ENCODE results near the gene CHST4.
"Not testable (repeated sequence)": the region's sequence is repeated elsewhere in the genome, so short reads cannot be mapped to it uniquely, and the experiment has no call there.

The CHST4 gene

DNA sequence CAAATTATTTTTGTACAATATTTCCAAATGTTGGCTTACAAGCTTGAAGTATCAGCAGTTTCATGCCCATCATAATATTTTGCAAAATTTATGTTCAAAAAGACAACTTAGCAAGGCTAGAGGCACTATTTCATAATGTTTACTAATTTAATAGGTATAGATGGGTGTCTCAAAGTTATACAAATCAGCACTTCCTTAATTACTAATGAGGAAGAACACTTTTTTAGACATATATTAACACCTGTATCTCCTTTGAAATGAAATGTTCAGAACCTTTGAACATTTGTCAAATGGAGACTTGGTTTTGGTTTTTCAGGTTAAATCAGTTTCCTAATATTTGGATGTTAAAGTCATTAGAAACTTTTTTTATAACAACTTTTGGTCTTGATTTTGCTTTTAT is 48.5 kb downstream of the CHST4 start:
- Histone ChIP-seq H3F3A (ENCODE audit: control insufficient read depth, insufficient read depth) (no peaks in the 10 kb centered on the region), H3K79me2 (ENCODE audit: control insufficient read depth, low read length) (no peaks in the 10 kb centered on the region), H3K4me3 (ENCODE audit: low read length) (no peak overlapping the region), H3K27ac (ENCODE audit: low read depth, low read length) (no peak overlapping the region), H3K9me3 (ENCODE audit: control insufficient read depth, insufficient read depth, low read length) (no peaks in the 10 kb centered on the region), H3K4me2 (ENCODE audit: low read length) (peak overlapping the region; percentile 29), H4K20me1 (ENCODE audit: control insufficient read depth, insufficient read depth, low read depth, low read length) (no peaks in the 10 kb centered on the region), H3K27me3 (ENCODE audit: control insufficient read depth, low read length) (0 out of 2 replicates have a peak, but pooled peaks cover 3% of the 10 kb centered on the region), H3K36me3 (ENCODE audit: control insufficient read depth, low read length) (no peaks in the 10 kb centered on the region), H3K9me2 (replicated peaks; ENCODE audit: control insufficient read depth, low read length) (no peaks in the 10 kb centered on the region), H3K4me1 (ENCODE audit: control insufficient read depth, low read length) (peaks cover 9% of the 10 kb centered on the region)
- TF ChIP-seq EZH2phosphoT487 (IDR thresholded peaks at IDR 0.05; ENCODE audit: borderline replicate concordance, low read length) = no peak
- TF ChIP-seq CTCF (IDR thresholded peaks at IDR 0.05; ENCODE audit: low read depth, low read length, poor library complexity, severe bottlenecking) = no peak

DNA sequence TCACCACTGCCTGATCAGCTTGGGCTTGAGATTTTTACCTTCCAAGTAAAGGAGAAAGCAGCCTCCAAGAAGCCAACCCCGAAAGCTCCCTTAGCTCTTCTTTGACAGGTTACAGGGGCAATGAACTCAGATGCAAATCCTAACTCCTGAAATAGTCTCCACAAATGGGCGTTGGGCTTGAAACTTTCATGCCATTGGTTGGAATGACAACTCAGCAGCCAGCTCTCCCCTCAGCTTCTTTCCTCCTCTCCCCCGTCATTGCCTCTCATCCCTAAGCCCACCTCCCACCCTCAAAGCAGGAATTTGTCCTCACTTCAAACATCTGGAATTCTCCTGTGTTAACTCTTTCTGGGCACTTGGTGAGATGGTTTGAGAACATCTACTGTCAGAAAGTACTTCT is 50.7 kb downstream of the CHST4 start, which contains the start of gene TAT:
TAT (minus strand) TSS at position 122 of the 400 bp plus-strand sequence. CDS start 677 bp downstream, outside the sequence.
- H3K4me3 ChIP-seq (ENCODE audit: low read length) = no peak within 1 kb of the TSS
- TF ChIP-seq EZH2phosphoT487 (IDR thresholded peaks at IDR 0.05; ENCODE audit: borderline replicate concordance, low read length) (no peak), CTCF (IDR thresholded peaks at IDR 0.05; ENCODE audit: low read depth, low read length, poor library complexity, severe bottlenecking) (no peak)
- no peaks in the 10 kb centered on the region for H3K79me2 ChIP-seq (ENCODE audit: control insufficient read depth, low read length)
- no peak within 1 kb of the TSS for H3K27ac ChIP-seq (ENCODE audit: low read depth, low read length)
- no peak within 1 kb of the TSS for H3K4me2 ChIP-seq (ENCODE audit: low read length)
- H3K36me3 ChIP-seq (ENCODE audit: control insufficient read depth, low read length) = no peaks in the 10 kb centered on the region
- H3K27me3 ChIP-seq (ENCODE audit: control insufficient read depth, low read length) = peaks cover 6% of the 10 kb centered on the region; the same call in 1 of the 2 replicates
- no peaks in the 10 kb centered on the region for H3K9me3 ChIP-seq (ENCODE audit: control insufficient read depth, insufficient read depth, low read length)
- H3F3A ChIP-seq (ENCODE audit: control insufficient read depth, insufficient read depth) = no peaks in the 10 kb centered on the region
- peaks cover 9% of the 10 kb centered on the region for H3K4me1 ChIP-seq (ENCODE audit: control insufficient read depth, low read length)
- H4K20me1 ChIP-seq (ENCODE audit: control insufficient read depth, insufficient read depth, low read depth, low read length) = no peaks in the 10 kb centered on the region
- no peaks in the 10 kb centered on the region for H3K9me2 ChIP-seq (replicated peaks; ENCODE audit: control insufficient read depth, low read length)

GRCh38 chr16:71582553-71582848 is 56.3 kb downstream of the CHST4 start:
- H3K4me2 ChIP-seq (ENCODE audit: low read length); H3K36me3 ChIP-seq (ENCODE audit: control insufficient read depth, low read length); H4K20me1 ChIP-seq (ENCODE audit: control insufficient read depth, insufficient read depth, low read depth, low read length); H3K27ac ChIP-seq (ENCODE audit: low read depth, low read length); H3K4me1 ChIP-seq (ENCODE audit: control insufficient read depth, low read length); H3K79me2 ChIP-seq (ENCODE audit: control insufficient read depth, low read length); H3K9me3 ChIP-seq (ENCODE audit: control insufficient read depth, insufficient read depth, low read length); H3K27me3 ChIP-seq (ENCODE audit: control insufficient read depth, low read length); H3K9me2 ChIP-seq (replicated peaks; ENCODE audit: control insufficient read depth, low read length); H3F3A ChIP-seq (ENCODE audit: control insufficient read depth, insufficient read depth); H3K4me3 ChIP-seq (ENCODE audit: low read length): not testable (repeated sequence)

DNA sequence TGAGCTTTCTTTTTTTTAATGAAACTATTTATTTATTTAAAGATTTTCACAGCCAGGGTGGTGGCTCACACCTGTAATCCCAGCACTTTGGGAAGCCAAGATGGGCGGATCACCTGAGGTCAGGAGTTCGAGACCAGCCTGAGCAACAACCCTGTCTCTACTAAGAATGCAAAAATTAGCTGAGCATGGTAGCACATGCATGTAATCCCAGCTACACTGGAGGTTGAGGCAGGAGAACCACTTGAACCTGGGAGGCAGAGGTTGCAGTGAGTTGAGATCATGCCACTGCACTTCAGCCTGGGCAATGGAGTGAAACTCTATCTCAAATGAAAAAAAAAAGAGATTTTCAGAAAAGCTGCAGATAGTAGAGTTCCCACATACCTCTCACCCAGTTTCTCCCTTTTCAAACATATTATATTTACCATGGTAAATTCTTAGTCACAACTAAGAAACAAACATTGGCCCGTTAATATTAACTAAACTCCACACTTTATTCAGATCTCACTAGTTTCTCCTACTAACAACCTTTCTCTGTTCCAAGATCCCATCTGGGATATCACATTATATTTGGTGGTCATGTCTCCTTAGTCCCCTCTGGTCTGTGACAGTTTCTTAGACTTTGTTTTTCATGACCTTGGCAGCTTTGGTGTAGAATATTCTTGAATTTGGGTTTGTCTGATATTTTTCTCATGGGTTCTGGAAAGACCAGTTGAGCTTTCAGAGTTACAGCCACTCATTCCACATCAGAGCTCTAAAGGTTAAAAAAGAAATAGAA is 58.5 kb downstream of the CHST4 start:
- H3K4me2 ChIP-seq (ENCODE audit: low read length) = no peak overlapping the region
- TF ChIP-seq CTCF (IDR thresholded peaks at IDR 0.05; ENCODE audit: low read depth, low read length, poor library complexity, severe bottlenecking) (no peak), EZH2phosphoT487 (IDR thresholded peaks at IDR 0.05; ENCODE audit: borderline replicate concordance, low read length) (no peak)

More for the DNA sequence above, 58.5 kb downstream of the CHST4 start:
- no peaks in the 10 kb centered on the region for H3K36me3 ChIP-seq (ENCODE audit: control insufficient read depth, low read length)
- H3F3A ChIP-seq (ENCODE audit: control insufficient read depth, insufficient read depth) = no peaks in the 10 kb centered on the region
- no peak overlapping the region for H3K27ac ChIP-seq (ENCODE audit: low read depth, low read length)
- no peak overlapping the region for H3K4me3 ChIP-seq (ENCODE audit: low read length)
- H4K20me1 ChIP-seq (ENCODE audit: control insufficient read depth, insufficient read depth, low read depth, low read length) = no peaks in the 10 kb centered on the region
- H3K4me1 ChIP-seq (ENCODE audit: control insufficient read depth, low read length) = peaks cover 6% of the 10 kb centered on the region; the same call in 1 of the 2 replicates
- H3K9me3 ChIP-seq (ENCODE audit: control insufficient read depth, insufficient read depth, low read length) = no peaks in the 10 kb centered on the region
- peaks cover 4% of the 10 kb centered on the region; the same call in 1 of the 2 replicates for H3K27me3 ChIP-seq (ENCODE audit: control insufficient read depth, low read length)
- no peaks in the 10 kb centered on the region for H3K9me2 ChIP-seq (replicated peaks; ENCODE audit: control insufficient read depth, low read length)
- no peaks in the 10 kb centered on the region for H3K79me2 ChIP-seq (ENCODE audit: control insufficient read depth, low read length)
